Measurements from ENCODE around the gene AWAT2. TPM values are rescaled to one million over a fixed set of nuclear protein-coding genes. Genes with fewer than 3 reads are reported as not detected.

AWAT2 gene
- total and polyA plus RNA-seq, 2 experiments from 2014 or later = not detected

DNA sequence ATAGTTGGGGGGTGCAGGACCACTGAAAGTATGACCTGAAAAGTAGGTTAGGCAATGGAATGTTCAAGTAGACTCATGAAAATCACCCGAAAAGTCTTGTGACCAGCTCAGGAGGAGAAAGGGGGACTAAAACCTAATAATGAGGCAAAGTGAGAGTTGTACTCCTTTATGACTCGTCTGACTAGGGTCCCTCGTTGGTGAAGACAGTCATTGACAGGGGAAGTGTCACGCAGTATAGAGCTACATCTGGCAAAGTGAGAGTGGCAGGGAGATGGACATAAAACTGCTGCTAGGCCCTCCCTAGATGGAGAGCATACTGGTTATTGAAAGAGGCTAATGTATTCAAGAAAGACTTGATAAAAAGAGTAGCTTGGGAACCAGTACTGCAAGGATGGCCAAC is 33.0 kb upstream of the AWAT2 start:
- no peaks in the 10 kb centered on the region for H3K27me3 ChIP-seq (ENCODE audit: insufficient read depth)
- H4K20me1 ChIP-seq (replicated peaks; ENCODE audit: insufficient read depth) = no peaks in the 10 kb centered on the region
- ATAC-seq = no peak
- no peak overlapping the region for H3K4me3 ChIP-seq
- H2AFZ ChIP-seq = no peak overlapping the region
- H3K27ac ChIP-seq (ENCODE audit: low read depth) = no peak overlapping the region
- TF ChIP-seq EZH2 (IDR thresholded peaks at IDR 0.05; ENCODE audit: low read depth, unreplicated experiment) = no peak
- TF ChIP-seq EZH2phosphoT487 (IDR thresholded peaks at IDR 0.05; ENCODE audit: unreplicated experiment) = no peak
- no peak for TF ChIP-seq NANOG (IDR thresholded peaks at IDR 0.05; ENCODE audit: borderline replicate concordance)
- no peak for TF ChIP-seq ZNF114 (CRISPR knock-in tag; IDR thresholded peaks at IDR 0.05)
- no peak for TF ChIP-seq CTCF (conservative IDR thresholded peaks at IDR 0.05; ENCODE audit: low read depth in 2 of 2)
- no peak for TF ChIP-seq POLR2AphosphoS5 (IDR thresholded peaks at IDR 0.05; ENCODE audit: low read depth)
- TF ChIP-seq ZNF331 (CRISPR knock-in tag; IDR thresholded peaks at IDR 0.05; ENCODE audit: low read depth) = no peak
- no peak for TF ChIP-seq CREB1 (CRISPR knock-in tag; IDR thresholded peaks at IDR 0.05; ENCODE audit: low read depth)
- TF ChIP-seq, protein P1, sequence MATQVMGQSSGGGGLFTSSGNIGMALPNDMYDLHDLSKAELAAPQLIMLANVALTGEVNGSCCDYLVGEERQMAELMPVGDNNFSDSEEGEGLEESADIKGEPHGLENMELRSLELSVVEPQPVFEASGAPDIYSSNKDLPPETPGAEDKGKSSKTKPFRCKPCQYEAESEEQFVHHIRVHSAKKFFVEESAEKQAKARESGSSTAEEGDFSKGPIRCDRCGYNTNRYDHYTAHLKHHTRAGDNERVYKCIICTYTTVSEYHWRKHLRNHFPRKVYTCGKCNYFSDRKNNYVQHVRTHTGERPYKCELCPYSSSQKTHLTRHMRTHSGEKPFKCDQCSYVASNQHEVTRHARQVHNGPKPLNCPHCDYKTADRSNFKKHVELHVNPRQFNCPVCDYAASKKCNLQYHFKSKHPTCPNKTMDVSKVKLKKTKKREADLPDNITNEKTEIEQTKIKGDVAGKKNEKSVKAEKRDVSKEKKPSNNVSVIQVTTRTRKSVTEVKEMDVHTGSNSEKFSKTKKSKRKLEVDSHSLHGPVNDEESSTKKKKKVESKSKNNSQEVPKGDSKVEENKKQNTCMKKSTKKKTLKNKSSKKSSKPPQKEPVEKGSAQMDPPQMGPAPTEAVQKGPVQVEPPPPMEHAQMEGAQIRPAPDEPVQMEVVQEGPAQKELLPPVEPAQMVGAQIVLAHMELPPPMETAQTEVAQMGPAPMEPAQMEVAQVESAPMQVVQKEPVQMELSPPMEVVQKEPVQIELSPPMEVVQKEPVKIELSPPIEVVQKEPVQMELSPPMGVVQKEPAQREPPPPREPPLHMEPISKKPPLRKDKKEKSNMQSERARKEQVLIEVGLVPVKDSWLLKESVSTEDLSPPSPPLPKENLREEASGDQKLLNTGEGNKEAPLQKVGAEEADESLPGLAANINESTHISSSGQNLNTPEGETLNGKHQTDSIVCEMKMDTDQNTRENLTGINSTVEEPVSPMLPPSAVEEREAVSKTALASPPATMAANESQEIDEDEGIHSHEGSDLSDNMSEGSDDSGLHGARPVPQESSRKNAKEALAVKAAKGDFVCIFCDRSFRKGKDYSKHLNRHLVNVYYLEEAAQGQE (IDR thresholded peaks at IDR 0.05; ENCODE audit: unreplicated experiment) = no peak
- no peak for TF ChIP-seq ETS1 (IDR thresholded peaks at IDR 0.05)
- TF ChIP-seq STAT1 (IDR thresholded peaks at IDR 0.05; ENCODE audit: unreplicated experiment) = no peak
- H3K27me3 Mint-ChIP-seq (ENCODE audit: insufficient read depth, low read depth, poor library complexity) = peaks cover 3% of the 10 kb centered on the region
- H3K4me2 ChIP-seq = no peak overlapping the region
- no peaks in the 10 kb centered on the region for H3K79me2 ChIP-seq (replicated peaks; ENCODE audit: insufficient read depth)
- H3K9me2 ChIP-seq (ENCODE audit: insufficient read depth) = no peaks in the 10 kb centered on the region
- no peak overlapping the region for H3K4me3 Mint-ChIP-seq
- no peaks in the 10 kb centered on the region for H3K36me3 Mint-ChIP-seq (ENCODE audit: low read depth)
- H3K36me3 ChIP-seq (ENCODE audit: insufficient read depth) = no peaks in the 10 kb centered on the region
- no peaks in the 10 kb centered on the region for H3F3A ChIP-seq (replicated peaks; ENCODE audit: low read depth)
- peaks cover 5% of the 10 kb centered on the region for H3K4me1 ChIP-seq (ENCODE audit: insufficient read depth)
- no peak overlapping the region for H3K27ac Mint-ChIP-seq
- no peak for DNase-seq (ENCODE audit: low spot score)
- no peaks in the 10 kb centered on the region for H3K9me3 Mint-ChIP-seq
- peaks cover 6% of the 10 kb centered on the region; the same call in 1 of the 3 replicates for H3K4me1 Mint-ChIP-seq

Measured in GM23338 (cell line).